NCI-H460 (cell line): Measurements from ENCODE around the gene CD109. TPM values are rescaled to one million over a fixed set of nuclear protein-coding genes. Genes with fewer than 3 reads are reported as not detected.
"Not testable (repeated sequence)": the region's sequence is repeated elsewhere in the genome, so short reads cannot be mapped to it uniquely, and the experiment has no call there.

ENCODE experiments used
- DNase-seq: peaks from one replicate; pipeline ENCODE4 v3.0.0-alpha.2; 2016; ENCODE audit warnings: low read depth; ENCODE audit errors: extremely low read depth
- total RNA-seq: library from RNA; depleted of rRNA; stranded (reverse); fragments of >200 nt; shearing (Covaris generic); gene quantifications from 2 replicates; pipeline ENCODE4 v1.2.3, GENCODE V29; 2014; rRNA removed

CD109 gene
- total RNA-seq, 1 experiment from 2014 or later, result 43.6 TPM

DNA sequence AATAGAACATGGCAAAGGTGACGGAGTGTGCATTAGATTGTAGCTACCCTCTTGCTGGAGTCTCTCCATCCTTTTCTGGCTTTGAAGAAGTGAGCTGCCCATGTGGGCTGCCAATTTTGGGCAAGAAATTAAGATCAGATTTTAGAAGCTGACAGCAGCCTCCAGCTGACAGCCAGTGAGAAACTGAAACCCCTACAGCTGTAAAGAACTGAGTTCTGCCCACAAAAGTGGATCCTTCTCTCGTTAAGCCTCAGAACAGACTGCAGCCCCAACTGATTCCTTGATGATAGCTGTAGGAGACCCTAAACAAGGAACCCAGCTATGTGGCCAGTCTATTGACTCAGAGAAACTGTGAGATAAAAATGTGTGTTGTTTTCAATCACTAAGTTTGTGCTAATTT lies 134.1 kb downstream of the CD109 start:
- no peak for DNase-seq

DNA sequence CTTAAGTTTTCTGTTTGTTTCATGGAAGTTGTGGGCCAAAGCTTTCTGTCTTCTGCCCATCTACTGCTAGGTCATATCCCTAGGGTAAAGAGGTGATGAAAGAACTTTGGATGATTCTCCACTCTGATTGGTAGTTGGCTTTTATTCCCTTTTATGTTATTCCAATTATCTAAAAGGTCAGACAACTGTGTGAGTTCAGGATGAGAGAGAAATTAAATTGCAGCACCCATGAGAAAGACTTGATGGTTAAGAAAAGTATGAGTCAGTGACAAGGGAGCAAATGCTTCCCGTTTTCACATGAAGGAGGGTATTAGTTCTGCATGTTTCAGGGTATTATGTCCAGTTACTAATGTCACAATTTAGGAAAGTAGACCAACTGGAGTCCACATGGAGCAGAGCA lies 136.3 kb downstream of the CD109 start:
- DNase-seq, result no peak

DNA sequence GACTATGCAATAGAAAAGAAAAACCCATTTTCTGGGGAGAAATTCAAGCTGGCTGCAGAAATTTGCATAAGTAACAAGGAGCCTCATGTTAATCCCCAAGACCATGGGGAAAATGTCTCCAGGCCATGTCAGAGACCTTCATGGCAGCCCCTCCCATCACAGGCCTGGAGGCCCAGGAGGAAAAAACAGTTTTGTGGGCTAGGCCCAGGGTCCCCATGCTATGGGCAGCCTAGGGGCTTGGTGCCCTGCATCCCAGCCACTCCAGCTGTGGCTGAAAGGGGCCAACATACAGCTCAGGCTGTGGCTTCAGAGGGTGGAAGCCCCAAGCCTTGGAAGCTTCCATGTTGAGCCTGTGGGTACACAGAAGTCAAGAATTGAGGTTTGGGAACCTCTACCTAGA lies 148.7 kb downstream of the CD109 start:
- DNase-seq, result not testable (repeated sequence)

DNA sequence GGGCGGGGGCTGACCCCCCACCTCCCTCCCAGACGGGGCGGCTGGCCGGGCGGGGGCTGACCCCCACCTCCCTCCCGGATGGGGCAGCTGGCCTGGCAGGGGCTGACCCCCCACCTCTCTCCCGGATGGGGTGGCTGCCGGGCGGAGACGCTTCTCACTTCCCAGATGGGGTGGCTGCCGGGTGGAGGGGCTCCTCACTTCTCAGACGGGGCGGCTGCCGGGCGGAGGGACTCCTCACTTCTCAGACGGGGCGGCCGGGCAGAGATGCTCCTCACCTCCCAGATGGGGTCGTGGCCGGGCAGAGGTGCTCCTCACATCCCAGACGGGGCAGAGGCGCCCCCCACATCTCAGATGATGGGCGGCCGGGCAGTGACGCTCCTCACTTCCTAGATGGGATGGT lies 155.0 kb downstream of the CD109 start:
- DNase-seq, result not testable (repeated sequence)

DNA sequence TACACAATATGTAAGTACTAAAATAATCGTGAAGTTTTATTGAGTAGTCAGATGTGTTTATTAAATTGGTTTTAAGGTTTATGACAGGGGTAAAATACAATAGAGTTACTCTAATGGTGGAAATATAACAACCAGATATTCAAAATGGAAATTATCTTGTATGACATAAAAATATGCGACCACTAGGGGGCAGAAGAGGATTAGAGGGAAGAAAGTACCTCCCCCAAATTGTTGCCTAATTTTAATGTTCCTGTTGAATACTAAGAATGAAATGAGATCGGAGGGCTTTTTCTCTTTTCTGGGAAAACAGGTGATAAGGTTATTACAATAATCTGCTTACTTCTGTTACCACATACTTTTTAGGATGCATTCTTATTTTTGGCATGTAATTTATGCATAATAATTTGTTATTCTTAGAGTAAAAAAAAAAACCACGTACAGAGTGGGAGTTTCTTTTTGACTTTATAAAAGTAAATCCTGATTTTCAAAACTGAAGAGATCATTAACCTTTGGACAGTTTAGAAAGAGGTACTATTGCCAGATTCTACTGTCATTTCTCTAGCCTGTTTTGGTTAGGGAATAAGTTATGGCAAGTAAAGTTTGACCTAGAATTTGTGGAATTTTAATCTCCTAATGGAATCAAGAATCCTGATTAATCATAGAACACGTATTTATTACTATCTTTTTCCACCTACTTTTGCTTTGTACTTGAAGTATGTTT lies 159.2 kb downstream of the CD109 start:
- peak; percentile 54 for DNase-seq

DNA sequence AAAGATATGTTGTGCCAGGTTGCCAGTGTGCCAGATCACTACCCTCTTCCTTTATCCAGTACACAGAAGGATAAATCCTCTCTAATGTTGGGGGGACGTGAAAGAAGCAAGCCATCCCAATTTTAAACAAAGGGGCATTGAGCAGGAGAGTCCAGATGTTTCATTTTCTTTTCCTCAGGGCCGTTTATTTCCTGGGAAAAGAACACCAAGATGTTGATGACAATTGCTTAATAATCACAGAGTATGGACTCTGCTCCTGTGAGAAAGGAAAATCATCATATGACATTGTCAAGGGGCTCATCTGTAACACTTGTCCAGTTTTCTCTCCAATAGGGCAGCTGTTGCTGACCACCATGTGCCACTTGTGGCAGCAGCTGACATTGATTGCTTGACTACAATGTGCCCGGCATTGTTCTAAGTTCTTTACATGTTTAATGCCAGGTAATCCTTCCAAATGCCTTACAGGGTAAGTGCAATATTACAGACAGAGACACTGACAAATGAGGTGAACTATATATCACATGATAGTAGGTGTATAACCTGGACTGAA lies 161.4 kb downstream of the CD109 start:
- DNase-seq, result no peak

DNA sequence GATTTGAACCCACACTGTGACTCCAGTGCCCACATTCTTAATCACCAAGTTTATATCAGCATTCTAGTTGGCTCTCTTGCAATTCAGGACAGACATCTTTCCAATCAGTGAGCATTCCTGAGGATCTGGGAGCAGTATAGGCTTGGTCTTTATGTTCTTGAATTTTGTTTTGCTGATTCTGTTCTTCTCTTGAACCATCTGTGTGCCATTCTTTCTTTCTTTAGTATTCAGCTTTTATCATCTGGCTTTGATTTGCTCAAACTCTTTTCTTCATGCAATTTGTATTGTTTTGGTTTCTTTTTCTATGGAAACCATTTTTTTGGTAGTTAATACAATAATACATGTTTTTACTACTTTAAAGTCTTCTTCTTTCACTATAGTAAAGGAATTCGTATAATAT lies 162.4 kb downstream of the CD109 start:
- no peak for DNase-seq

DNA sequence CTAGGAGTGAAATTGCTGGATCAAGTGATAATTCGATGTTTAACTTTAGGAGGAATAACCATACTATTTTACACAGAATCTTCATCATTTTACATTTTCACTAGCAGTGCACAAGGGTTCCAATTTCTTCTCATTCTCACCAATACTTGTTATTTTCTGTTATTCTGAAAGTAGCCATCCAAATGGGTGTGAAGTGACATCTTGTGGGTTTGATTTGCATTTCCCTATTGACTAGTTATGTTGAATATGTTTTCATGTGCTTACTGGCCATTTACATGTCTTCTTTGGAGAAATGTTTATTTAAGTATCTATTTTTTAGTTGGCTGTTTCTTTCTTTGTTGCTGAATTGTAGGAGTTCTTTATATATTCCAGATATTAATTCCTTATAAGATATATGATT lies 164.3 kb downstream of the CD109 start:
- DNase-seq, result no peak

DNA sequence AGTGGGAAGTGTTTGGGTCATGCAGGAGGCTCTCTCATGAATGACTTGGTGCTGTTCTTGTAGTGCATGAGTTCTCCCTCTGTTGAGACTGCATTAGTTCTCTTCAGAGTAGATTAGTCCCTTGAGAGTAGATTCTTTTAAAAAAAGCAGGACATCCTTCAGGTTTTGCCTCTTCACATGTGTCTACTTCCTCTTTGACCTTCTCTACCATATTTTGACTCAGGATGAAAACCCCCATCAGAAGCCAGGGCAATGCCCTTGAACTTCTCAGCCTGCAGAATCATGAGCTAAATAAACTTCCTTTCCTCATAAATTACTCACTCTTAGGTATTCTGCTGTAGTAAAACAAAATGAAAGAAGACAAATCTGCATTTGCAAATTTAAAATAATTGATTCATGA lies 170.3 kb downstream of the CD109 start:
- no peak for DNase-seq

DNA sequence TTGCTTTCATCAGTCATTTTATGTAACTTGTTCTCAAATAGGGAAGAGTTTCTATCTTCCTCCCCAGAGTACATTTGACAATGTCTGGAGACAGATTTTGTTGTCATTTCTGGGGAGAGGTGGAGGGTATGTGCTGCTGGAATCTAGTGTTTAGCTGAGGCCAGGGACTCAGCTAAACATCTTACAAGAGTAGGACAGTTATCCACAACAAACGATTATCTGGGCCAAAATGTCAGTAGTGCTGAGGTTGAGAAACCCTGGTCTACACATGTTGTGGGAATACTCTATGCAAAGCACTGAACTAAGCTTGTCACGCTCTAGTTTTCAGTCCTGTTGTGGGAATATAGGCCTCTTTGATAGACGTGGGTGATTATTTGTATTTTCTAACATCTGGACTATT lies 171.4 kb downstream of the CD109 start:
- DNase-seq, result no peak

DNA sequence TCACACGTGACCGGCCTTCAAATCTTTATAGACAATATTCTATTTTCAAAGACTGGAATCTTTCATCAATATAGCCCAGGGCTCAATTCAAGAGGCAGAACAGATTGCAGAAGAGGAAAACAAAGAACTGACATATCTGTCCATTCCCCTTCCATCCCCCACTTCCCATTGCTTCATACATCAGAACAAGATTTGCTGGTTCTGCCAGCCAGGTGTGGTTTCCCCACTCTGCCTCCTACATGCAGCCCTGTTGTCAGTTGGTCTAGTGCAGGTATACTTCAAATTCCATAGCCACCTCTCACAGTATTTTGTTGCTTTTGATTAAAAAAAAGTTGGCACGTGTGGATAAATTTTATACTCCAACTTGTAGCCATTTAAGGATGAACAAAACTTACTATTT lies 174.9 kb downstream of the CD109 start:
- no peak for DNase-seq

DNA sequence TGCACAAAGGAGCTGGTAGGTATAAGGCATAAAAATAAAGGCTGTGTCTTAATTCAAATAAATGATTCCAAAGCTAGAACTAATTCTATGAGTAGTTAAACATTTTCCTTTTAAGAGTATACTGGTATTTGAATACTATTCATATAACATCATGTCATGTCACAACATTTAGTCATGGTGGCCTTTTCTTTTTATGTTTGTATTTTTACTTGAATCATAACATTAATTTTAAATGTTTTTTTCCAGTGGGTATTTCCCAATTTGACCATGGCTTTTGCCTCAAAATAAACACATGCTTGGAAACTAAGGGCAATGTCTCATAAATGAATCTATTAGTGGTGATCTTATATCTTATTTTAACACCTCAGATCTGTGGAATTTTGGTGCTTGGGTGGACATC lies 177.1 kb downstream of the CD109 start:
- DNase-seq, result no peak

Other genes starting within 250 kb of the CD109 start
- 12.4 and 12.6 TPM in 2 replicates for gene CGAS, start 243.9 kb upstream of the CD109 start, total RNA-seq
- gene MTO1, start 234.5 kb upstream of the CD109 start, total RNA-seq, result 41.9 and 50.7 TPM in 2 replicates
- 15,595 and 16,429 TPM in 2 replicates for gene EEF1A1, start 175.2 kb upstream of the CD109 start, total RNA-seq
- 9.4 and 11.7 TPM in 2 replicates for gene SLC17A5, start 42.2 kb upstream of the CD109 start, total RNA-seq